Kasumi-1 (cell line): ENCODE data around the gene GOLGA6L2.
"Not testable (repeated sequence)": the region's sequence is repeated elsewhere in the genome, so short reads cannot be mapped to it uniquely, and the experiment has no call there.

Experiments used
- DNase-seq, 2 experiments: peaks; one replicate each; lab custom pipeline; 2025; lab: John Stamatoyannopoulos, UW

GOLGA6L2 gene, protein sequence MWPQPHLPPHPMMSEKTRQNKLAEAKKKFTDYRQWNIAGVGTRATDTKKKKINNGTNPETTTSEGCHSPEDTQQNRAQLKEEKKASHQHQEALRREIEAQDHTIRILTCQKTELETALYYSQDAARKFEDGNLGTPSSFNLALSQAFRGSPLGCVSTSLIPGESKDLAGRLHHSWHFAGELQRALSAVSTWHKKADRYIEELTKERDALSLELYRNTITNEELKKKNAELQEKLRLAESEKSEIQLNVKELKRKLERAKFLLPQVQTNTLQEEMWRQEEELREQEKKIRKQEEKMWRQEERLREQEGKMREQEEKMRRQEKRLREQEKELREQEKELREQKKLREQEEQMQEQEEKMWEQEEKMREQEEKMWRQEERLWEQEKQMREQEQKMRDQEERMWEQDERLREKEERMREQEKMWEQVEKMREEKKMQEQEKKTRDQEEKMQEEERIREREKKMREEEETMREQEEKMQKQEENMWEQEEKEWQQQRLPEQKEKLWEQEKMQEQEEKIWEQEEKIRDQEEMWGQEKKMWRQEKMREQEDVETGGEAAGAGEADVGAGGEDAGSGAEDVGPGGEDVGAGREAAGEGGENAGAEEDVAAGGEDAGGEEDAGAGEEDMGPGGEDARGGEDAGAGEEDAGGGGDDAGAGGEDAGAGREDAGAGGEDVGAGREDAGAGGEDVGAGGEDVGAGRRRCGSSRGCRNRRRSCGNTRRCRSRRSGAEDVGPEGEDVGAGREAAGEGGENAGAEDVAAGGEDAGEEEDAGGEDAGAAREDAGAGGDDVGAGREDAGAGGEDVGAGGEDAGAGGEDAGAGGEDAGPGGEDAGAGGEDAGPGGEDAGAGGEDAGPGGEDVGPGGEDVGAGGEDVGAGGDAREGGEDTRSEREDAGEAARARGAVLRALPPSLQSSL

DNA sequence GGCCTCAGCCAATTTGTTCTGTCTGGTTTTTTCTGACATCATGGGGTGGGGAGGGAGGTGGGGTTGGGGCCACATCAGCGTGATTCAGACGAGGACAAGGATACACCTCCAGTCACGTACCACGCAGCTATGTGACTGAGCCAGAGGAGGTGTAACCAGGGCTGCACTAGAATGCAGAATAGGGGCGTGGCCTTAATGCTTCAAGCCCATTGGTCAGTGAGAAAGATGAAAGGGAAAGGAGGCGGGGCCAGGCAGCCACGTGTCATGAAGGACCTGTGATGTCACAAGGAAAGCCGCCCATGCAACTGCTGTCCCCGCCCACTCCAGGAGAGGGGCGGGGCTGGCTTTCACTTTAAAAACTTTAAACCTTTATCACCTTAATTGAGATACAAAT, at the start of gene GOLGA6L2:
Gene GOLGA6L2 (minus strand): TSS at position 137 of the 394 bp plus-strand sequence. CDS start 62 bp downstream, at position 75.
- DNase-seq, result no peak

DNA sequence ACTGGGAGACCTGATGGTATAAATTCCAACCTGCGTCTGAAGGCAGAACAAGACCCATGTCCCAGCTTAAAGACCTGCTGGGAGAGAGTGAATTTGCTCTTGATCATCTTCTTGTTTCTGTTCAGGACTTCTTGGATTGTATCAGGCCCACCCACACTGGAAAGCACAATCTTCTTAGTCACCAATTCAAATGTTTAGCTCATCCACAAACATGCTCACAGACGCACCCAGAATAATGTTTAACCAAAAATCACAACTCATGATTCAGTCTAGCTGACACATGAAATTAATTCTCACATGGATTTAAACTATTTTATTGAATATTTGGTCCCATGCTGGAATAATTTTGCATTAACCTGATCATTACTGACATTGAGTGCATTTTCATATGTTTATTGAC, 37.8 kb upstream of the GOLGA6L2 start:
- DNase-seq, result no peak

DNA sequence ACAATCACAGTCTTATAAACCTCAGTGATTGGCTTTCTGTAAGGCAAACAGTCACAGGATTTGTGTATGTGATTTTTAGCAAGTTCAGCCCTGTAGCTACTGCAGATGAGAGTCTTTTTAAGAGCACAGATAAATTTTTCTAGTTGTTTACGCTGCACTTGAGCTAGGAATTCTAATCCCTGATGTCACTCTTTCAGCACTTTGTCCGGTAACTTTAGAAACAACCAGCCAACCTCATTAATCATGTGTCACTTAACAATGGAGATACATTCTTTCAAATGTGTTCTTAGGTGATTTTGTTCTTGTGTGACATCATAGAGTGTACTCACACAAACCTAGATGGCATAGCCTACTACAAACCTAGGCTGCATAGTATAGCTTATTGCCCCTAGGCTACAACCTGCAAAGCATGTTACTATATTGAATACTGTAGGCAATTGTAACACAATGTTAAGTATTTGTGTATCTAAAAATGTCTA, 36.8 kb upstream of the GOLGA6L2 start:
- DNase-seq, result no peak

DNA sequence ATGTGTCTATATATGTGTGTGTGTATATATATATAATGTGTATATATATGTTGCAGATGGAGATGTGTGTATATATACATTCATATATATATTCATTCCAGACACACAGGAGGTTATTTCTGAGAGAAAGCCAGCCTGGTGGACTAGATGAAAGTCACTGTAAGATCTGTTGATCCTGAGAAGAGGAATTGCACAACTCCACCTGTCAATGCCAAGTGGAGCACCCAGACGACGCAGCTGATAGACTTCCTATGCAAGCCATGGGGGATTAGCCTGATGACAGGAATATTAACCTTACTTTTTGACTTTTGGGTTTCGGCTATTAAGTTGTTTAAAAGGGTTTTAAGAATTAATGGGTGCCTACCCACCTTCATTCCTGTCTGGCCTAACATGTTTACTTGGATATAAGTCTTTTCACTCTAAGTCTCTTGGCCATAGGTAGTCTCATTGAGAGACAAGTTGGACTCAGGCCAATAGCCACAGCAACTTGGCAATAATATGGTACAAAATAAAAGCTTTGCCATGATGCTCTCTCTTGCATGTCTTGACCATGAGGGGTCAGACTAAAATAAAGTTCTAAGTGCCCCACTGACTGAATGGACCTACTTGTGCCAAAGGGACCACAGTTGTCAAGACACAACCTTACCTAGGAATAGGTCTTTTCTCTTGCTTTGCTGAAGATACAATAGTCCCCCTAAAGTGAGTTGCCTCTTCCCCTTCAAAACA, 35.9 kb upstream of the GOLGA6L2 start:
- no peak for DNase-seq

DNA sequence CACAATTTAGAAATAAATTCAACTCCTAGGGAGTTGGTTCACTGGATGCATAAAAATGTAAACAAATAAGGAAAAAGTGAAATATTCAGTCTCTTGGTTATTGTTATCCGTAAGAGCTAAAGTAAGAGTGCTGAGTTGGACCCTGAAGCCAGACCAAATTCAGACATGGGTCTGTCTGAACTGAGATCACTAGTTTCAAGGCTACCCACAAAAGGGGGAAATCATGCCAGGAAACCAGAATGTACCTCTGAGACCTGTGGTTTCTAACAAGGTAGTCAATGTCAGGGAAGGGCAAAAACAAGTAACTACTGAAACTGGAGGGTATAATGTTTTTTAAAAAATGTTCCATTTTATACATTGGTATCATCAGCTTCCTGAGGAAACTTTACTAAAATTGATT, 35.2 kb upstream of the GOLGA6L2 start:
- no peak for DNase-seq

DNA sequence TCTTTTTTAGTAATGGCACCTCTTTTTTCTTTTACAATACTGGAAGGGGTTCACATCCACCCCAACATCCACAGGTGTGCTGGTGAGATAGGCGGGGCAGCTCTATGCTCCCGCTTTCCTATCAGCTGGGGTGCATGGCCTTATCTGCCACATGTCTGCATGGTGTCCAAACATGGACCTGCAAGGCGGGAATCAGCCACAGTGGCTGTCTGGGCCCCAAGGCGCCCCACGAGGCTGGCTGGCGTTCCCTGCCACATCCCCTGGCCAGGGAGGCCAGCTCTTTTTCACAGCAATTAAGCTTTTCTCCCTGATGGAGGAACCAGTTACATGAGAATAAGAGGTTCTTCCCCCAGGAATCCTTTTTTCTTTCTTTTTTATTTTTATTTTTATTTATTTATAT, 30.9 kb upstream of the GOLGA6L2 start:
- no peak for DNase-seq

DNA sequence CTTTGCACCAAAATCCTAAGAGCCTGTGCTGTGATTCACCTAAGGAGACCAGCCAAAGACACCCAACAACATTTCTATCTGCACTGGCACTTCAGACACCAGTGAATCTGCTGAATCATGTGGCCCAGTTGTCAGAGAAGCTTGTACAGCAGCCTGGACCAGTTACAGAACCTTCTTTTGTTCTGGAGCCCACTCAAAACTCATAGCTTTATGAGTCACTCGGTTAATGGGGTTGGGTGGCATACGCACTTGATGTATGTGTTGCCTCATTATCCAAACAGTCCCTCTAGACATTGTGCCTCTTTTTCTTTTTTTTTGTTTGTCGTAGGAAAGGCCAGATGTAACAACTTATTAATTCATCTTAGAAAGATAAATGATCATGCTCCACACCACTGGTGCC, 25.6 kb upstream of the GOLGA6L2 start:
- no peak for DNase-seq

DNA sequence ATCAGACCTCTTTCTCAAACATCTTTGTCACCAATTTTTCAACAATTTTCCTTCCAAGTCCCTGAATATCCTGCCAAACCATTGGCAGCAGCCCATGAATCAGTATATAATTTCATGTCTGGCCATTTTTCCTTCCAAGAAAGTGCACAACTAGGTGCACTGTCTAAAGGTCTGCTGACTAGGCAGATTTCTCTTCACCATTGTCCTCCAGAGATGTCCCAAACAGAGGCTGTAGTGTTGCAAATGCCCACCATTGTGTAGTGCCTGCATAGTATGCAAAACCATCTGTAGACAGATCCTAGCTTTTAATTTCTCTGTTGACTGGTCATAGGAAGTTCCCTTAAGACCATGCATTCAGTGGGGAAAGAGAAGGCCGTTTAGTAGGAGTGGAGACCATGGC, 25.0 kb upstream of the GOLGA6L2 start:
- no peak for DNase-seq

DNA sequence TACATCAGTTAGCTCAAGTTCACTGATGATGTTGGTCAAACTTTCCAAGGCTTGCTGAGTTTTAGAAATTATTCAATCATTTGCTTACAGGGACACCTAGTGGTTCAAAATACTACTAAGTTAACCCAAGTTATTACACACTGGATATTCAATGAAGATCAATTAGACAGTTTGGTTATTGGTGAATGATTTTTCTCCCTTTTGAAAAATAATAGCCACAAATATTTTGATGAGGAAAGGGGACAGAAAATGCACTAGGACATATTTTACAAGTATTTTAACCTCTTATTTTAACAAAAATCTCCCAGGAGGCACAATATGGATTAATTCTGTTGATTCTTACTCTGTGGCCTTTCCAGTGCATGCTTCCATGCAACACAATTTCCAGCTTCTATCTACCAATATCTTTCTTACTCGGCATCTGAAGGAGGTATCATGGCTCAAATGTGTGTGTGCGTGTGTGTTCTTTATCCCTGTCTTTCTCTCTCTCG, 20.1 kb upstream of the GOLGA6L2 start:
- peak in 1 of 2 experiments; percentile 9 for DNase-seq

DNA sequence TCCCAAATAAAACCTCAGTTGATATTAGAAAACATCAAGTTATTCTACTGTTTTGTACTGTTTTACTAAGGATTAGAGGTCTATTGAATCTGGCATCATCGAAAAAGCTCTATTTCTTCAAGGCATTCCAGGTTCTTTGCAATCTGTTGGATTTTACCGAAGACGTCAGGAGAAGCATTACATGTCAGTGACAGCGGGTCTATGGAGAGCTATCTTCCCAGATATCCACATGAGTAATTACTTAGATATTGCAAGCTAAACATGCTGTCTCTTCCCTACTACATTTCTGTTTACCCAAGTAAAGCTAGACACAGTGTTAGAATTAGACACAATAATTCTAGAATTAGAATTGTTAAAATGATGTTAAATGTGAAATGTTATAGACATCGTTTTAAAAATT, 10.8 kb upstream of the GOLGA6L2 start:
- no peak for DNase-seq

DNA sequence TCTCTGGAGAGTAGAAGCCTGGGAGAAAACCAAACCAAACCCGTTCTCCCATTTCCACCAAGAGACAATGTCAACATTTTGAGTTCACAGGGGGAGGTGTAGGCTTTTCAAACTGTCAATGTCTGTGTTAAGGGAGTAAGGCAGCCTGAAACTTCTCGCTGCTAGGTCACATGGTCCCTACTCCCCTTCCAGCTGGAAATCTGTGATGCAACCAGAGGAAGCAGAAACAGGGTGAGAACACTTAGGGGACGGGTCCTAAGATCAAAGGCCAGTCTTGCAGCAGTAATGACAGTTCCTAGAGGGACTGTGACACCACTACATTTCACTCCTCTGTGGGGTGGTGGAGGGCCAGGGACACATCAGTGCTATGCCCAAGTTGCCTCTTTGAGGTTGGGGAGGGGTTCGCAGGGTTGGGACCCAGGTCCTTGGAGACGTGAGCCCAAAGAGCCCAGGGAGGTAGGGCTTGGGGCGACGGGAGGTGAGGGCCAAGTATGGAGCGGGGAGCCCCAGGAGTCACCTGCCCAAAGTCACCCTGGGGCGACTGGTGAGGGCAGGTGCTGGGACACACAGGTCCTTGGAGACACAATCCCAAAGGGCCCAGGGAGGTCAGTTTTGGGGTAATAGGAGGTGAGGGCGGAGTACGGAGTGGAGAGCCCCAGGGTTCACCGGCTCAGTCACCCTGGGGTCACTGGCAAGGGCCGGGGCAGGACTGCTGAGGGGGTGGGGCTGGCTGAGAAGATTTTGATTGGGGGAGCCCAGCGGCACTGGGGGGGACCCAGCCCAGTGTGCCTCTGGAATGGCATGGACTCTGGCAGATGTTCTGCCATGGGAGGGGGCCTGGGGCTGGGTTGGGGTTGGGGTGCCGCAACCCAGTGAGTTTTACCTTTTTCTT, 582 bp downstream of the GOLGA6L2 start:
- no peak for DNase-seq

DNA sequence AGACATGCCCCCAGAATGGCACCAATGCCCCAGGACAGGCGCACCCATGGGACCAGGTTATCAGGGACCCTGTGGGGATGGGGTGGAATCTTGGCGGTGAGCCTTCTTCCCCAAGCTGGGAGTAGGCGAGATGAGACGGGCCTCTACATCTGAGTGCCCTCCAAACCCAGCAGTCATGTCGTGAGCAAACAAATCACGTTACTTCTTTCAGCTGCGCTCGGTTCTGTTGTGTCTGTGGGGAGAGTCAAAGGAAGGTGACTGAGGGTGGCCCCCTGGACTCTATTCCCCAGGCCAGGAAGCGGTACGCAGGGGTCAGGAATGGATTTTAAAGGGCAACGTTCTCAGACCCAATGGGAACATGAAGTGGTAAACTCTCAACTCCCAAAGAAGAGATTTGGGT, 2.8 kb downstream of the GOLGA6L2 start:
- no peak for DNase-seq

DNA sequence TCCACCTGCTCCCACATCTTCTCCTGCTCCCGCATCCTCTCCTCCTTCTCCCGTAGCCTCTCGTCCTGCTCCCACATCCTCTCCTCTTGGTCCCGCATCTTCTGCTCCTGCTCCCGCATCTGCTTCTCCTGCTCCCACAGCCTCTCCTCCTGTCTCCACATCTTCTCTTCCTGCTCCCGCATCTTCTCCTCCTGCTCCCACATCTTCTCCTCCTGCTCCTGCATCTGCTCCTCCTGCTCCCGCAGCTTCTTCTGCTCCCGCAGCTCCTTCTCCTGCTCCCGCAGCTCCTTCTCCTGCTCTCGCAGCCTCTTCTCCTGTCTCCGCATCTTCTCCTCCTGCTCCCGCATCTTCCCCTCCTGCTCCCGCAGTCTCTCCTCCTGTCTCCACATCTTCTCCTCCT, 5.8 kb downstream of the GOLGA6L2 start:
- no peak for DNase-seq

DNA sequence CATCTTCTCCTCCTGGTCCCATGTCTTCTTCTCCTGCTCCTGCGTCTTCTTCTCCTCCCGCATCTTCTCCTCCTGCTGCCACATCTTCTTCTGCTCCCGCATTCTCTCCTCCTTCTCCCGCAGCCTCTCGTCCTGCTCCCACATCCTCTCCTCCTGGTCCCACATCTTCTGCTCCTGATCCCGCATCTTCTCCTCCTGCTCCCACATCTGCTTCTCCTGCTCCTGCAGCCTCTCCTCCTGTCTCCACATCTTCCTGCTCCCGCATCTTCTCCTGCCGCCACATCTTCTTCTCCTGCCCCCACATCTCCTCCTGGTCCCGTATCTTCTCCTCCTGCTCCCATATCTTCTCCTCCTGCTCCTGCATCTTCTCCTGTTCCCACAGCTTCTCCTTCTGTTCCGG, 6.4 kb downstream of the GOLGA6L2 start:
- no peak for DNase-seq

DNA sequence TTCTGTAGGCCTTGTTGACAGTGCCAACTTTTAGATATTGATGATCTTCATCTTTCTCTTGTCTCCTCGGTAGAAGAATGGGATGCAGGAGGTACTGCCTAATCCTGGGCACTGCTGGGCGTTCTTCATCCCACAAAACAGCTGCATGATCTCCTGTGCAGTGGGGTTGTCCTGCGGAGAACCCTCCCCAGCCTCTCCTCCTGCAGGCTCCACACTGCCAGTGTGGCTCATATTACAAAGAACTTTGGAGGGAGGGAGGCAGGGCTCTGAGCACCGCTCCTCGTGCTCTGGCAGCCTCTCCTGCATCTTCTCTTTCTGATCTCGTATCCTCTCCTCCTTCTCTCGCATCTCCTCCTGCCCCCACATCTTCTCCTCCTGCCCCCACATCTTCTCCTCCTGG, 7.5 kb downstream of the GOLGA6L2 start:
- DNase-seq, result no peak

DNA sequence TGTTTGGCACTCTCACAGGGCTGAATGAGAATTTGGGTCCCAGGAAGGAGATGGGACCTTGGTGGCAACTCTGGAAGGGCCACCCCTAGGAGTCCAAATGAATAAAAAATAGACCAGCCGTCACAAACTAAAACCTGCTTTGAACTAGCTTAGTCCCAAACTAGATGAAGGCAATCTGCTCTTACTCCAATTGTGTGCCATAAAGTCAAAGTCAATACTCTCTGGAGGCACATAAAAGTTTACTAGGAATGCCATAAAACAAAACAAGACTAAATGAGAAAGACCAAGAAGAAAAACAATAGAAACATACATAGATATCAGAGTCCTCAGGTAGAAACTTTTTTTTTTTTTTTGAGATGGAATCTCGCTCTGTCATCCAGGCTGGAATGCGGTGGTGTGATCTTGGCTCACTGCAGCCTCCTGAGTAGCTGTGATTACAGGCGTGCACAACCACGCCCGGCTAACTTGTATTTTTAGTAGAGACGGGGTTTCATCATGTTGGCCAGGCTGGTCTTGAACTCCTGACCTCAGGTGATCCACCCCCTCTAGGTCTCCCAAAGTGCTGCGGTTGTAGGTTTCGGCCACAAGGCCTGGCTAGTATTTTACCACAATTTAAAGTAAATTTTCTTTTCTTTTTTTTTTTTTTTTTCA, 8.1 kb downstream of the GOLGA6L2 start:
- no peak for DNase-seq

DNA sequence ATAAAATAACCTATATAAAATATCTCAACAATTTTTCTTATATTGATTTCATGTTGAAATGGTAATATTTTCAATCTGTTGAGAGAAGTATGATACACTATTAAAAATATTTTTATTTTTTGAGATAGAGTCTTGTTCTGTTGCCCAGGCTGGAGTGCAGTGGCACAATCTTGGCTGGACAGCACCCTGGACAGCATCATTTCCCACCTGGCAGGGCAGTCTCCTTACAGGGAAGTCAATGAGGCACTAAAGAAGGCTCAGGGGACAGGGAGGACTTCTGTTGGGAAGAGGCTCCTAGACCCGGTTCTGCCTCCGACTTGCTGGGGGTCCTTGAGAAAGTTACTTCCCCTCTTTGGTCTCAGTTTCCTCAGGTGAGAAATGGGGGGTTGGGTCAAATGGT, 9.4 kb downstream of the GOLGA6L2 start:
- DNase-seq, result no peak

DNA sequence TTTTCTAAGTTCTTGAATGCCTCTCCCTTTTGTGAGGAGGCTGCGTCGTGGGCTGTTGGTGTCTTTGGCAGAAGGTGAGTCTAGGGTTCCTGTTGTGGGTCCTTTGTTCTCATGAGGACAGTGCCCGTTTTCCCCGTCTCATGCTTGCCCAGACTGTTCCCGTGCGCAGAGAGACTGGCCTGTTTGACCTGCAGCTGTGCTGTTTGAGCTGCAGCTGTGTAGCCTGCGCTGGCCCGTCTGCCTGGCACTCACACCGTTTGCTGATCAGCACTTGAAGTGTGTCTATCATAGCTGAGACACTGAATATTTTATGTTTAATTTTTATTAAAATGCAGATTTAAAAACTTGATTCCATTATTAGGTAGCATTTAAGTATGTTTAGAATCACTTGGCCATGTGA, 9.9 kb downstream of the GOLGA6L2 start:
- DNase-seq, result no peak

DNA sequence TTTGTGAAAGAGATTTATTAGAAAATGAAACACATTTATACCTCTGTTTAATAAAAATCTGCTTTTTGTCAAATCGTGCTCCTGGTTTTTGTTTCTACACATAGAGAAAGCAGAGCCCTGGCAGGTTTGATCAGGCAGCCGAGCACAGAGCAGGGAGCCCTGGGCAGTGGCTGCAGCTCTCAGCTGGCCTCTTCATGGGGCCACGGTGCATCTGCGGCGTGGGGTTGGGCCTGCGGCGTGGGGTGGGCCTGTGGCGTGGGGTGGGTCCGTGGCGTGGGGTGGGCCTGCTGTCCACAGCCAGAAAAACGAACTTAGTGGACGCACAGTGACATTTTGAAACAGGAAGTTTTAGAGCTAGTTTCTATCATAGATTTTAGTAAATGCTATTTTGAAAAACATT, 10.6 kb downstream of the GOLGA6L2 start:
- no peak for DNase-seq

DNA sequence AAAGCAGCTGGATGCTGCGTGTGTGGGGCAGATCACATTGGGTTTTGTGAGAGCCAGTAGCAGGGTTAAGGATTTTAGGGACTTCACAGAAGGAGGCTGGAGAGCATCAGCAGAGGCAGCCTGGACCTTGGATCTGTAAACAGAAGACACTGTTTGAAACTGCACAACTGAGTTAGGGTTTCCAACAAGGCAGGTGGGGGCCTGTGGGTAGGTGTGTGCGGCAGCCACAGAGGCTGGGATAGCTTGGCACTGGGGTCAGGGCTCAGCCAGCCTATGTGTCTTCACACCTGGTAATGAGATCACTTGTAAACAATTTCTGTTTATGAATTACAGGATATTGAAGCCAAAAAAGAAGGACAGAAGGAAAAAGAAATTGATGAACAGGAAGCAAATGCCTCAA, 12.3 kb downstream of the GOLGA6L2 start:
- DNase-seq, result not testable (repeated sequence)

DNA sequence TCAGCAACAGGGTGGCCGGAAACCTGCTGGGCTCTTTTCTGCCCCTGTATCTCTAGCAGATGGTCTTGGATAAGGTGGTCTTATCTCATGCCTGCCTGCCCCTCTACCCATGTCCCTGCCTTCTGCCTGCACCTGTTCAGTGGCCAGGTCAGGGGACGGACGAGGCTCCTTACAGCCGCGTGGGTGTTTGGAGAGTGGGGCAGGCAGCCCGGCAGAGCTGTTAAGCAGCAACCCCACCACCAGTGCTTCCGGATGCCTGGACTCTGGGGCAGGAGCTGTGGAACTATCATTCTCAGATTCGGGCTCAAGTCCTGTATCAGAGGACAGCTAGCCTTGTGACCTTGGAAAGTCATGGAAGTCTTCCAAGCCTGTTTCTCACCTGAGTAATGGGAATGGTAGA, 21.7 kb downstream of the GOLGA6L2 start:
- not testable (repeated sequence) for DNase-seq
